ENCODE results near the gene TMEM100.

TMEM100 gene

GRCh38 chr17:55706808-55707773 is 15.6 kb downstream of the TMEM100 start:
- DNase-seq (ENCODE audit: extremely low read depth, low read depth): no peak
- TF ChIP-seq CTCF (IDR thresholded peaks at IDR 0.05; ENCODE audit: low read depth, low read length): no peak

DNA sequence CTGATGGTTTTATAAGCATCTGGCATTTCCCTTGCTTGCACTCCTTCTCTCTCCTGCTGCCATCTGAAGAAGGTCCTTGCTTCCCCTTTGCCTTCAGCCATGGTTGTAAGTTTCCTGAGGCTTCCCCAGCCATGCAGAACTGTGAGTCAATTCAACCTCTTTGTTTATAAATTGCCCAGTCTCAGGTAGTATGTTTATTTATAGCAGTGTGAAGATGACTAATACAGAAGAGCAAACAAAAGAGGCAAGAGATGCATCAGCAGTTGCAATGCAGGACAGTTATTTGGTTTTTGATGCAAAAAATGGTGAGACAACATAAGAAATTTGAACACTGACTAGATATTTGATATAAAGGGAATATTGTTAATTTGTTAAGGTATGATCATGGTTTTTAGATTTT is 16.8 kb downstream of the TMEM100 start:
- DNase-seq (ENCODE audit: extremely low read depth, low read depth): no peak
- no peak for TF ChIP-seq CTCF (IDR thresholded peaks at IDR 0.05; ENCODE audit: low read depth, low read length)

DNA sequence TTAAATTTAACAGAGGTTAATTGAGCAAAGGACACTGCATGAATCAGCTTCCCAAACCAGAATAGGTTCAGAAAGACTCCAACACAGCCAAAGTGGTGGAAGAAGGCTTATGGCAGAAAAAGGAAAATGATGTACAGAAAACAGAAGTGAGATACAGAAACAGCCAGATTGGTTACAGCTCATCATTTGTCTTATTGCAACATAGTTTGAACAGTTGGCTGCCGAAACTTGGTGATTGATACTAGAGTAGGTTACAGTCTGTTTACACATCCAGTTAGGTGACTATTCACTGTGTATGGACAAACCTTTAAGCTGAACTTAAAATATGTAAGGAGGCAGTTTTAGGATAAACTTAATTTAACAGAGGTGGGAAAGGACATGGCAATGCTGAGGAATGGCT is 18.3 kb downstream of the TMEM100 start:
- no peak for DNase-seq (ENCODE audit: extremely low read depth, low read depth)
- TF ChIP-seq CTCF (IDR thresholded peaks at IDR 0.05; ENCODE audit: low read depth, low read length): no peak

DNA sequence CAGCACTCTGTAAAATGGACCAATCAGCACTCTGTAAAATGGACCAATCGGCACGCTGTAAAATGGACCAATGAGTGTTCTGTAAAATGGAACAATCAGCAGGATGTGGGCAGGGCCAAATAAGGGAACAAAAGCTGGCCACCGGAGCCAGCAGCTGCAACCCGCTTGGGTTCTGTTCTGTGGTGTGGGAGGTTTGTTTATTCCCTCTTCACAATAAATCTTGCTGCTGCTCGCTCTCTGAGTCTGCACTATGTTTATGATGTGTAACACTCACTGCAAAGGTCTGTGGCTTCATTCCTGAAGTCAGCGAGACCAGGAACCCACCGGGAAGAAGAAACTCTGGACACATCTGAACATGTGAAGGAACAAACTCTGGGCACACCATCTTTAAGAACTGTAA is 20.5 kb downstream of the TMEM100 start:
- no peak for TF ChIP-seq CTCF (IDR thresholded peaks at IDR 0.05; ENCODE audit: low read depth, low read length)
- no peak for DNase-seq (ENCODE audit: extremely low read depth, low read depth)

- TF ChIP-seq CTCF (IDR thresholded peaks at IDR 0.05; ENCODE audit: low read depth, low read length): no peak
- DNase-seq (ENCODE audit: extremely low read depth, low read depth): no peak
Measured at GRCh38 chr17:55699181-55699860, 23.3 kb downstream of the TMEM100 start.

DNA sequence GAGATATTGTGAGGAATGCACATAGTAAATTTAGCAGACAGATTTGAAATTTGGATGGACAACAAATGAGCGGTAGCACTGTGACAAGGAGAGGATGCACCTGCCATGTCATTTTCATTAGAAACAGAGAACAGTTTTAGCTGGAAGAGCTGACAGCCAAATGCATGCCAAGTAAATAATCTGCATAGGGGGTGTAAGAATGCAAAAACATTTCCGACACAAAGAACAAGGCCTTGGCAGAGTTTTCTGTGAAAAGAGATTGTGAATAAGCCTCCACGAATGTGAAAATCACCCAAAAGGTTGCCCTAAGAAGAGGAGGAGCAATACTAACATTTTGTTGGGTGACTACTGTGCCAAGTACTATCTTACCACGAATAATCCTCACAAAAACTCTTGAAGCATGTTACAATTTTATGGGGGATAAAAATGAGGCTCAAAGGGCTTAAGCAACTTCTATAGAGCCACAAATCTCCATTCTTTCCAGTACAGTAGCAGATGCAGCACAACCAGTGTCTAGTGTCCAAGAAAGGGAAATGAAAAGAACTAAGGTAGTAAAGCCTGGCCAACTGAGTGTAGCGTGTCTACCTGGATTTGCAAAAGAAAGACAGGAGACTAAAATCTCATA is 28.3 kb downstream of the TMEM100 start:
- no peak for DNase-seq (ENCODE audit: extremely low read depth, low read depth)
- no peak for TF ChIP-seq CTCF (IDR thresholded peaks at IDR 0.05; ENCODE audit: low read depth, low read length)
